Activated naive CD8-positive, alpha-beta T cell treated with anti-CD3 and anti-CD28 coated beads, Interleukin-2, amount 50 U/mL, for 24 hours (primary cell): ENCODE measurements around the gene IFTAP.

Experiments used
- ATAC-seq: fragments of 150-1000 bp; cut with Tn5 transposase; one replicate; pipeline ENCODE4 v1.10.0; 2021
- DNase-seq: peaks from one replicate; pipeline ENCODE4 v3.0.0; 2021
- H3K27ac Mint-ChIP-seq: one replicate; pipeline ENCODE4 v1.8.0; 2021; ENCODE audit warnings: mild to moderate bottlenecking, mixed read lengths
- H3K27me3 Mint-ChIP-seq: one replicate; pipeline ENCODE4 v1.8.0; 2021; ENCODE audit warnings: mixed read lengths
- H3K36me3 Mint-ChIP-seq: one replicate; pipeline ENCODE4 v1.8.0; 2021; ENCODE audit warnings: low read depth, mixed read lengths
- H3K4me1 Mint-ChIP-seq: one replicate; pipeline ENCODE4 v1.8.0; 2021; ENCODE audit warnings: mixed read lengths
- H3K4me3 Mint-ChIP-seq: one replicate; pipeline ENCODE4 v1.8.0; 2021; ENCODE audit warnings: mild to moderate bottlenecking, moderate library complexity, mixed read lengths
- H3K9me3 Mint-ChIP-seq: one replicate; pipeline ENCODE4 v1.8.0; 2021; ENCODE audit warnings: mixed read lengths

Gene IFTAP

GRCh38 chr11:36615826-36616225 is 21.5 kb downstream of the IFTAP start:
- H3K4me1 Mint-ChIP-seq = peaks cover 10% of the 10 kb centered on the region
- no peaks in the 10 kb centered on the region for H3K36me3 Mint-ChIP-seq
- ATAC-seq (no peak), DNase-seq (no peak)
- H3K4me3 Mint-ChIP-seq = no peak overlapping the region
- H3K27me3 Mint-ChIP-seq = peaks cover 15% of the 10 kb centered on the region
- no peaks in the 10 kb centered on the region for H3K9me3 Mint-ChIP-seq
- no peak overlapping the region for H3K27ac Mint-ChIP-seq

GRCh38 chr11:36617543-36618362 is 23.5 kb downstream of the IFTAP start:
- DNase-seq (no peak), ATAC-seq (no peak)
- Mint-ChIP-seq H3K36me3 (no peaks in the 10 kb centered on the region), H3K27me3 (peaks cover 11% of the 10 kb centered on the region), H3K9me3 (no peaks in the 10 kb centered on the region), H3K27ac (no peak overlapping the region), H3K4me3 (no peak overlapping the region), H3K4me1 (peaks cover 10% of the 10 kb centered on the region)

GRCh38 chr11:36618363-36619047 is 24.2 kb downstream of the IFTAP start:
- Mint-ChIP-seq H3K27me3 (peaks cover 11% of the 10 kb centered on the region), H3K4me3 (no peak overlapping the region), H3K9me3 (no peaks in the 10 kb centered on the region), H3K27ac (no peak overlapping the region), H3K4me1 (peaks cover 10% of the 10 kb centered on the region), H3K36me3 (no peaks in the 10 kb centered on the region)
- no peak for DNase-seq
- ATAC-seq = no peak

- Mint-ChIP-seq H3K27me3 (peaks cover 14% of the 10 kb centered on the region), H3K27ac (no peak overlapping the region), H3K9me3 (no peaks in the 10 kb centered on the region), H3K36me3 (no peaks in the 10 kb centered on the region), H3K4me1 (peaks cover 10% of the 10 kb centered on the region), H3K4me3 (no peak overlapping the region)
- DNase-seq (no peak), ATAC-seq (no peak)
Observed at GRCh38 chr11:36619502-36619901, 25.2 kb downstream of the IFTAP start.

- no peak overlapping the region for H3K4me3 Mint-ChIP-seq
- peaks cover 10% of the 10 kb centered on the region for H3K4me1 Mint-ChIP-seq
- H3K9me3 Mint-ChIP-seq = no peaks in the 10 kb centered on the region
- no peak overlapping the region for H3K27ac Mint-ChIP-seq
- DNase-seq (no peak), ATAC-seq (no peak)
- H3K27me3 Mint-ChIP-seq = peaks cover 14% of the 10 kb centered on the region
- no peaks in the 10 kb centered on the region for H3K36me3 Mint-ChIP-seq
Observed at GRCh38 chr11:36620246-36620645, 25.9 kb downstream of the IFTAP start.

- no peaks in the 10 kb centered on the region for H3K36me3 Mint-ChIP-seq
- H3K27ac Mint-ChIP-seq = no peak overlapping the region
- no peak for DNase-seq
- no peak for ATAC-seq
- H3K4me3 Mint-ChIP-seq = no peak overlapping the region
- H3K4me1 Mint-ChIP-seq = peaks cover 10% of the 10 kb centered on the region
- H3K27me3 Mint-ChIP-seq = peaks cover 13% of the 10 kb centered on the region
- no peaks in the 10 kb centered on the region for H3K9me3 Mint-ChIP-seq
Observed at GRCh38 chr11:36622431-36623136, 28.3 kb downstream of the IFTAP start.

GRCh38 chr11:36623494-36623893 is 29.2 kb downstream of the IFTAP start:
- peaks cover 12% of the 10 kb centered on the region for H3K27me3 Mint-ChIP-seq
- H3K4me1 Mint-ChIP-seq = peaks cover 10% of the 10 kb centered on the region
- H3K9me3 Mint-ChIP-seq = no peaks in the 10 kb centered on the region
- ATAC-seq = no peak
- DNase-seq = no peak
- H3K36me3 Mint-ChIP-seq = no peaks in the 10 kb centered on the region
- no peak overlapping the region for H3K27ac Mint-ChIP-seq
- H3K4me3 Mint-ChIP-seq = no peak overlapping the region

GRCh38 chr11:36627006-36627405 is 32.7 kb downstream of the IFTAP start:
- Mint-ChIP-seq H3K27ac (no peak overlapping the region), H3K4me1 (peaks cover 4% of the 10 kb centered on the region), H3K4me3 (no peak overlapping the region), H3K36me3 (no peaks in the 10 kb centered on the region), H3K9me3 (no peaks in the 10 kb centered on the region), H3K27me3 (peaks cover 7% of the 10 kb centered on the region)
- ATAC-seq (no peak), DNase-seq (no peak)

- H3K9me3 Mint-ChIP-seq = no peaks in the 10 kb centered on the region
- H3K36me3 Mint-ChIP-seq = no peaks in the 10 kb centered on the region
- no peak overlapping the region for H3K27ac Mint-ChIP-seq
- H3K27me3 Mint-ChIP-seq = peaks cover 7% of the 10 kb centered on the region
- no peak for DNase-seq
- peaks cover 4% of the 10 kb centered on the region for H3K4me1 Mint-ChIP-seq
- no peak overlapping the region for H3K4me3 Mint-ChIP-seq
- no peak for ATAC-seq
Observed at GRCh38 chr11:36627471-36627870, 33.2 kb downstream of the IFTAP start.

GRCh38 chr11:36628141-36628540 is 33.8 kb downstream of the IFTAP start:
- H3K27ac Mint-ChIP-seq = no peak overlapping the region

GRCh38 chr11:36628765-36629244 is 34.5 kb downstream of the IFTAP start:
- H3K9me3 Mint-ChIP-seq = no peaks in the 10 kb centered on the region
- no peak for ATAC-seq
- H3K4me1 Mint-ChIP-seq = peaks cover 4% of the 10 kb centered on the region

More at GRCh38 chr11:36628141-36628540, 33.8 kb downstream of the IFTAP start:
- peaks cover 4% of the 10 kb centered on the region for H3K4me1 Mint-ChIP-seq
- DNase-seq (no peak), ATAC-seq (no peak)
- H3K4me3 Mint-ChIP-seq = no peak overlapping the region
- no peaks in the 10 kb centered on the region for H3K36me3 Mint-ChIP-seq
- H3K9me3 Mint-ChIP-seq = no peaks in the 10 kb centered on the region
- peaks cover 7% of the 10 kb centered on the region for H3K27me3 Mint-ChIP-seq

GRCh38 chr11:36631774-36632173 is 37.5 kb downstream of the IFTAP start:
- ATAC-seq (no peak), DNase-seq (no peak)
- peaks cover 4% of the 10 kb centered on the region for H3K4me1 Mint-ChIP-seq
- H3K4me3 Mint-ChIP-seq = no peak overlapping the region
- no peaks in the 10 kb centered on the region for H3K9me3 Mint-ChIP-seq
- H3K27me3 Mint-ChIP-seq = peaks cover 4% of the 10 kb centered on the region
- no peaks in the 10 kb centered on the region for H3K36me3 Mint-ChIP-seq
- H3K27ac Mint-ChIP-seq = no peak overlapping the region

More at GRCh38 chr11:36628765-36629244, 34.5 kb downstream of the IFTAP start:
- Mint-ChIP-seq H3K27ac (no peak overlapping the region), H3K36me3 (no peaks in the 10 kb centered on the region), H3K27me3 (peaks cover 7% of the 10 kb centered on the region), H3K4me3 (no peak overlapping the region)
- no peak for DNase-seq

GRCh38 chr11:36635066-36635862 is 41.0 kb downstream of the IFTAP start:
- Mint-ChIP-seq H3K27ac (no peak overlapping the region), H3K4me3 (no peak overlapping the region), H3K9me3 (no peaks in the 10 kb centered on the region), H3K36me3 (no peaks in the 10 kb centered on the region), H3K27me3 (peaks cover 4% of the 10 kb centered on the region), H3K4me1 (peaks cover 4% of the 10 kb centered on the region)
- ATAC-seq = no peak
- DNase-seq = no peak

- H3K27me3 Mint-ChIP-seq = no peaks in the 10 kb centered on the region
- H3K36me3 Mint-ChIP-seq = no peaks in the 10 kb centered on the region
- DNase-seq = no peak
- H3K4me3 Mint-ChIP-seq = no peak overlapping the region
- H3K4me1 Mint-ChIP-seq = no peaks in the 10 kb centered on the region
- no peak for ATAC-seq
- H3K9me3 Mint-ChIP-seq = no peaks in the 10 kb centered on the region
- H3K27ac Mint-ChIP-seq = no peak overlapping the region
Observed at GRCh38 chr11:36638556-36638955, 44.3 kb downstream of the IFTAP start.
